NCI-H2171 treated with DMSO at 0.1 percent for 48 hours (cell line): ENCODE measurements around the gene CRTC3.

Experiments
- DNase-seq: peaks from one replicate; lab custom pipeline; 2025; lab: John Stamatoyannopoulos, UW

CRTC3 gene

GRCh38 chr15:90563463-90563862, 33.7 kb downstream of the CRTC3 start:
- DNase-seq, result no peak

GRCh38 chr15:90564051-90564450, 34.3 kb downstream of the CRTC3 start:
- no peak for DNase-seq

GRCh38 chr15:90564590-90564989, 34.9 kb downstream of the CRTC3 start:
- no peak for DNase-seq

GRCh38 chr15:90565866-90566265, 36.1 kb downstream of the CRTC3 start:
- no peak for DNase-seq

GRCh38 chr15:90570643-90571042, 40.9 kb downstream of the CRTC3 start:
- DNase-seq, result no peak

GRCh38 chr15:90571063-90571541, 41.4 kb downstream of the CRTC3 start:
- no peak for DNase-seq

GRCh38 chr15:90572893-90573292, 43.2 kb downstream of the CRTC3 start:
- DNase-seq, result no peak

GRCh38 chr15:90576711-90577389, 47.1 kb downstream of the CRTC3 start:
- no peak for DNase-seq

- DNase-seq, result no peak
Observed at GRCh38 chr15:90579213-90579612, 49.5 kb downstream of the CRTC3 start.

- no peak for DNase-seq
Observed at GRCh38 chr15:90580099-90580498, 50.4 kb downstream of the CRTC3 start.

- no peak for DNase-seq
Observed at GRCh38 chr15:90580541-90580940, 50.8 kb downstream of the CRTC3 start.

- DNase-seq, result no peak
Observed at GRCh38 chr15:90580946-90581345, 51.2 kb downstream of the CRTC3 start.

GRCh38 chr15:90581771-90582352, 52.1 kb downstream of the CRTC3 start:
- no peak for DNase-seq

- DNase-seq, result peak; percentile 4
Observed at GRCh38 chr15:90582553-90582952, 52.8 kb downstream of the CRTC3 start.

GRCh38 chr15:90583471-90584252, 53.9 kb downstream of the CRTC3 start:
- no peak for DNase-seq

- DNase-seq, result no peak
Observed at GRCh38 chr15:90584841-90585240, 55.1 kb downstream of the CRTC3 start.

- no peak for DNase-seq
Observed at GRCh38 chr15:90585863-90586262, 56.1 kb downstream of the CRTC3 start.

GRCh38 chr15:90586948-90587347, 57.2 kb downstream of the CRTC3 start:
- no peak for DNase-seq

- peak; percentile 52 for DNase-seq
Observed at GRCh38 chr15:90588427-90588826, 58.7 kb downstream of the CRTC3 start.

- no peak for DNase-seq
Observed at GRCh38 chr15:90591524-90591923, 61.8 kb downstream of the CRTC3 start.

- no peak for DNase-seq
Observed at GRCh38 chr15:90592131-90592881, 62.6 kb downstream of the CRTC3 start.

- no peak for DNase-seq
Observed at GRCh38 chr15:90593499-90594158, 63.9 kb downstream of the CRTC3 start.
